WTC11 (cell line): ENCODE data around the gene CLEC16A.

ENCODE experiments used
- CREB1 ChIP-seq: sonication (generic); formaldehyde crosslinking; IDR thresholded peaks from 2 replicates; pipeline ENCODE4 v1.8.0; 2023; ENCODE audit warnings: mild to moderate bottlenecking, missing genetic modification reagents
- CREM ChIP-seq: sonication (generic); formaldehyde crosslinking; IDR thresholded peaks from 2 replicates; pipeline ENCODE4 v1.8.1; 2022; ENCODE audit warnings: mild to moderate bottlenecking, missing genetic modification reagents, moderate library complexity
- NR3C1 ChIP-seq: sonication (generic); formaldehyde crosslinking; conservative IDR thresholded peaks from 2 replicates; pipeline ENCODE4 v1.8.1; 2023; ENCODE audit warnings: low read depth, mild to moderate bottlenecking, missing genetic modification reagents
- SMAD3 ChIP-seq: sonication (generic); formaldehyde crosslinking; IDR thresholded peaks from 2 replicates; pipeline ENCODE4 v1.8.0; 2022; ENCODE audit warnings: missing genetic modification reagents, mild to moderate bottlenecking, borderline replicate concordance
- ZNF138 ChIP-seq: sonication (generic); formaldehyde crosslinking; conservative IDR thresholded peaks from 2 replicates; pipeline ENCODE4 v1.8.1; 2022; ENCODE audit warnings: mild to moderate bottlenecking, moderate library complexity, missing genetic modification reagents
- TF ChIP-seq, protein P1 (sequence below): sonication (generic); formaldehyde crosslinking; IDR thresholded peaks from 2 replicates; pipeline ENCODE4 v1.8.1; 2022; ENCODE audit warnings: low read depth, missing genetic modification reagents, borderline replicate concordance
- TF ChIP-seq, protein P2 (sequence below): fragments of 200-600 bp; IDR thresholded peaks from 2 replicates; pipeline ENCODE4 v1.8.0; 2022; ENCODE audit warnings: antibody characterized with exemption
- TF ChIP-seq, protein P3 (sequence below): fragments of 250-450 bp; sonication (Bioruptor Pico); IDR thresholded peaks from 2 replicates; pipeline ENCODE4 v1.9.0; 2021; ENCODE audit warnings: mild to moderate bottlenecking, borderline replicate concordance
- TF ChIP-seq, protein P4 (sequence below): sonication (generic); formaldehyde crosslinking; IDR thresholded peaks from 2 replicates; pipeline ENCODE4 v1.8.1; 2023; ENCODE audit warnings: mild to moderate bottlenecking, missing genetic modification reagents

DNA sequence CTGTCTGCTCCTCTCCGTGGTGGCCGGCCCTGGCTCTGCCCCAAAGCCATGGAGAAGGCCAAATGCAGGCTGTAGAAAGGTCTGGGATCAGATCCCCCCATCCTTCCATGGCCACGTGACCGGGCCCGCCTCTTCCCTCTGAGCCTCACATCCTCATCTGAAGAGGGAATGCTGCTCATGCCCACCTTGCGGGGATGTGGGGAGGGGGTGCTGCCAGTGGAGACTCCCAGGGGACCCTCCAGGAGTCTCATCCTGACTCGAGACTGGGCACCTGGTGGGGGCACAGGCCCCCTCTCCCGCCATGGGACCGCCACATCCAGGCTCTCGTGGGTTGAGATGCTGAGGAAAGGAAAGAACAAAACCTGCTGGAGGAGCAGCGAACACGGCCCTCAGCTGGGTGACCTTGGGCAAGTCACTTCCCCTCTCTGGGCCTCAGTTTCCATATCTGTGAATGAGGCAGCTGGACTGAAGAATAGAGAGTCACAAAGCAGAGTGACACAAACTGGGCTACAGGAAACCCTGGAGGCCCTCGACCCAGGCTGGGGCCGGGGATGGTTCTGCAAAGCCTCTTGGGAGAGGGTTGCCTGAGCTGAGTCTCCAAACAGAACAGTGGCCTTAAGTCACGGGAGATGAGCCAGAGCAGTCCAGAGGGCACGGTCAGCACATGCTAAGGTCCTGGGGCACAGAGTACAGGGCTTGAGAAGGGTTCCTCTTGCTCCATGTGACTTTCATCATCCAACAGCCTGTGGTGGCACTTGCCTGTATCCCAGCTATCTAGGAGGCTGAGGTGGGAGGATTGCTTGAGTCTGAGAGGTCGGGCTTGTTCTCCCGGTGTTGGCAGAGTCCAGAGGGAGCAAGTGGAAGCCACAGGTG is 281.5 kb downstream of the CLEC16A start:
- TF ChIP-seq CREM (CRISPR knock-in tag) (no peak), CREB1 (no peak), NR3C1 (CRISPR knock-in tag) (no peak), ZNF138 (no peak), SMAD3 (CRISPR knock-in tag) (no peak)
- TF ChIP-seq, protein P1, sequence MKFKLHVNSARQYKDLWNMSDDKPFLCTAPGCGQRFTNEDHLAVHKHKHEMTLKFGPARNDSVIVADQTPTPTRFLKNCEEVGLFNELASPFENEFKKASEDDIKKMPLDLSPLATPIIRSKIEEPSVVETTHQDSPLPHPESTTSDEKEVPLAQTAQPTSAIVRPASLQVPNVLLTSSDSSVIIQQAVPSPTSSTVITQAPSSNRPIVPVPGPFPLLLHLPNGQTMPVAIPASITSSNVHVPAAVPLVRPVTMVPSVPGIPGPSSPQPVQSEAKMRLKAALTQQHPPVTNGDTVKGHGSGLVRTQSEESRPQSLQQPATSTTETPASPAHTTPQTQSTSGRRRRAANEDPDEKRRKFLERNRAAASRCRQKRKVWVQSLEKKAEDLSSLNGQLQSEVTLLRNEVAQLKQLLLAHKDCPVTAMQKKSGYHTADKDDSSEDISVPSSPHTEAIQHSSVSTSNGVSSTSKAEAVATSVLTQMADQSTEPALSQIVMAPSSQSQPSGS (CRISPR knock-in tag) = no peak
- TF ChIP-seq, protein P2, sequence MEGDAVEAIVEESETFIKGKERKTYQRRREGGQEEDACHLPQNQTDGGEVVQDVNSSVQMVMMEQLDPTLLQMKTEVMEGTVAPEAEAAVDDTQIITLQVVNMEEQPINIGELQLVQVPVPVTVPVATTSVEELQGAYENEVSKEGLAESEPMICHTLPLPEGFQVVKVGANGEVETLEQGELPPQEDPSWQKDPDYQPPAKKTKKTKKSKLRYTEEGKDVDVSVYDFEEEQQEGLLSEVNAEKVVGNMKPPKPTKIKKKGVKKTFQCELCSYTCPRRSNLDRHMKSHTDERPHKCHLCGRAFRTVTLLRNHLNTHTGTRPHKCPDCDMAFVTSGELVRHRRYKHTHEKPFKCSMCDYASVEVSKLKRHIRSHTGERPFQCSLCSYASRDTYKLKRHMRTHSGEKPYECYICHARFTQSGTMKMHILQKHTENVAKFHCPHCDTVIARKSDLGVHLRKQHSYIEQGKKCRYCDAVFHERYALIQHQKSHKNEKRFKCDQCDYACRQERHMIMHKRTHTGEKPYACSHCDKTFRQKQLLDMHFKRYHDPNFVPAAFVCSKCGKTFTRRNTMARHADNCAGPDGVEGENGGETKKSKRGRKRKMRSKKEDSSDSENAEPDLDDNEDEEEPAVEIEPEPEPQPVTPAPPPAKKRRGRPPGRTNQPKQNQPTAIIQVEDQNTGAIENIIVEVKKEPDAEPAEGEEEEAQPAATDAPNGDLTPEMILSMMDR = no peak
- TF ChIP-seq, protein P3, sequence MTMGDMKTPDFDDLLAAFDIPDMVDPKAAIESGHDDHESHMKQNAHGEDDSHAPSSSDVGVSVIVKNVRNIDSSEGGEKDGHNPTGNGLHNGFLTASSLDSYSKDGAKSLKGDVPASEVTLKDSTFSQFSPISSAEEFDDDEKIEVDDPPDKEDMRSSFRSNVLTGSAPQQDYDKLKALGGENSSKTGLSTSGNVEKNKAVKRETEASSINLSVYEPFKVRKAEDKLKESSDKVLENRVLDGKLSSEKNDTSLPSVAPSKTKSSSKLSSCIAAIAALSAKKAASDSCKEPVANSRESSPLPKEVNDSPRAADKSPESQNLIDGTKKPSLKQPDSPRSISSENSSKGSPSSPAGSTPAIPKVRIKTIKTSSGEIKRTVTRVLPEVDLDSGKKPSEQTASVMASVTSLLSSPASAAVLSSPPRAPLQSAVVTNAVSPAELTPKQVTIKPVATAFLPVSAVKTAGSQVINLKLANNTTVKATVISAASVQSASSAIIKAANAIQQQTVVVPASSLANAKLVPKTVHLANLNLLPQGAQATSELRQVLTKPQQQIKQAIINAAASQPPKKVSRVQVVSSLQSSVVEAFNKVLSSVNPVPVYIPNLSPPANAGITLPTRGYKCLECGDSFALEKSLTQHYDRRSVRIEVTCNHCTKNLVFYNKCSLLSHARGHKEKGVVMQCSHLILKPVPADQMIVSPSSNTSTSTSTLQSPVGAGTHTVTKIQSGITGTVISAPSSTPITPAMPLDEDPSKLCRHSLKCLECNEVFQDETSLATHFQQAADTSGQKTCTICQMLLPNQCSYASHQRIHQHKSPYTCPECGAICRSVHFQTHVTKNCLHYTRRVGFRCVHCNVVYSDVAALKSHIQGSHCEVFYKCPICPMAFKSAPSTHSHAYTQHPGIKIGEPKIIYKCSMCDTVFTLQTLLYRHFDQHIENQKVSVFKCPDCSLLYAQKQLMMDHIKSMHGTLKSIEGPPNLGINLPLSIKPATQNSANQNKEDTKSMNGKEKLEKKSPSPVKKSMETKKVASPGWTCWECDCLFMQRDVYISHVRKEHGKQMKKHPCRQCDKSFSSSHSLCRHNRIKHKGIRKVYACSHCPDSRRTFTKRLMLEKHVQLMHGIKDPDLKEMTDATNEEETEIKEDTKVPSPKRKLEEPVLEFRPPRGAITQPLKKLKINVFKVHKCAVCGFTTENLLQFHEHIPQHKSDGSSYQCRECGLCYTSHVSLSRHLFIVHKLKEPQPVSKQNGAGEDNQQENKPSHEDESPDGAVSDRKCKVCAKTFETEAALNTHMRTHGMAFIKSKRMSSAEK (CRISPR knock-in tag) = no peak
- TF ChIP-seq, protein P4, sequence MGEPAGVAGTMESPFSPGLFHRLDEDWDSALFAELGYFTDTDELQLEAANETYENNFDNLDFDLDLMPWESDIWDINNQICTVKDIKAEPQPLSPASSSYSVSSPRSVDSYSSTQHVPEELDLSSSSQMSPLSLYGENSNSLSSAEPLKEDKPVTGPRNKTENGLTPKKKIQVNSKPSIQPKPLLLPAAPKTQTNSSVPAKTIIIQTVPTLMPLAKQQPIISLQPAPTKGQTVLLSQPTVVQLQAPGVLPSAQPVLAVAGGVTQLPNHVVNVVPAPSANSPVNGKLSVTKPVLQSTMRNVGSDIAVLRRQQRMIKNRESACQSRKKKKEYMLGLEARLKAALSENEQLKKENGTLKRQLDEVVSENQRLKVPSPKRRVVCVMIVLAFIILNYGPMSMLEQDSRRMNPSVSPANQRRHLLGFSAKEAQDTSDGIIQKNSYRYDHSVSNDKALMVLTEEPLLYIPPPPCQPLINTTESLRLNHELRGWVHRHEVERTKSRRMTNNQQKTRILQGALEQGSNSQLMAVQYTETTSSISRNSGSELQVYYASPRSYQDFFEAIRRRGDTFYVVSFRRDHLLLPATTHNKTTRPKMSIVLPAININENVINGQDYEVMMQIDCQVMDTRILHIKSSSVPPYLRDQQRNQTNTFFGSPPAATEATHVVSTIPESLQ (CRISPR knock-in tag) = no peak
